Mammary epithelial cell (primary cell): ENCODE data around the gene AUTS2.

ENCODE experiments used
- CTCF ChIP-seq, 2 donors: IDR thresholded peaks in 1 of 2; conservative IDR thresholded peaks in 1 of 2; 2 replicates each; pipeline ENCODE4 v1.5.1; 2011 to 2012; ENCODE audit warnings: inconsistent platforms in 2 of 2, low read length in 2 of 2, mild to moderate bottlenecking in 2 of 2, control low read depth in 1 of 2, low read depth in 1 of 2; ENCODE audit not compliant: insufficient read depth in 1 of 2; ENCODE audit errors: extremely low read depth in 1 of 2
- EZH2 ChIP-seq: IDR thresholded peaks from 2 replicates; pipeline ENCODE4 v1.6.1; 2012; ENCODE audit warnings: low read length, inconsistent platforms, borderline replicate concordance

GRCh38 chr7:70640266-70640833, 1042.1 kb downstream of the AUTS2 start:
- TF ChIP-seq CTCF (conservative IDR thresholded peaks at IDR 0.05 in 1 of 2, IDR thresholded peaks at IDR 0.05 in 1 of 2; ENCODE audit: extremely low read depth in 1 of 2, insufficient read depth in 1 of 2, low read depth in 1 of 2, low read length in 2 of 2) (no peak), EZH2 (no peak)
